Activated CD8-positive, alpha-beta memory T cell treated with anti-CD3 and anti-CD28 coated beads, Interleukin-2, amount 50 U/mL, for 48 hours (primary cell): ENCODE data around the gene CLCA1.

Experiments
- DNase-seq: peaks from one replicate; pipeline ENCODE4 v3.0.0-alpha.2; 2020

Gene CLCA1, protein sequence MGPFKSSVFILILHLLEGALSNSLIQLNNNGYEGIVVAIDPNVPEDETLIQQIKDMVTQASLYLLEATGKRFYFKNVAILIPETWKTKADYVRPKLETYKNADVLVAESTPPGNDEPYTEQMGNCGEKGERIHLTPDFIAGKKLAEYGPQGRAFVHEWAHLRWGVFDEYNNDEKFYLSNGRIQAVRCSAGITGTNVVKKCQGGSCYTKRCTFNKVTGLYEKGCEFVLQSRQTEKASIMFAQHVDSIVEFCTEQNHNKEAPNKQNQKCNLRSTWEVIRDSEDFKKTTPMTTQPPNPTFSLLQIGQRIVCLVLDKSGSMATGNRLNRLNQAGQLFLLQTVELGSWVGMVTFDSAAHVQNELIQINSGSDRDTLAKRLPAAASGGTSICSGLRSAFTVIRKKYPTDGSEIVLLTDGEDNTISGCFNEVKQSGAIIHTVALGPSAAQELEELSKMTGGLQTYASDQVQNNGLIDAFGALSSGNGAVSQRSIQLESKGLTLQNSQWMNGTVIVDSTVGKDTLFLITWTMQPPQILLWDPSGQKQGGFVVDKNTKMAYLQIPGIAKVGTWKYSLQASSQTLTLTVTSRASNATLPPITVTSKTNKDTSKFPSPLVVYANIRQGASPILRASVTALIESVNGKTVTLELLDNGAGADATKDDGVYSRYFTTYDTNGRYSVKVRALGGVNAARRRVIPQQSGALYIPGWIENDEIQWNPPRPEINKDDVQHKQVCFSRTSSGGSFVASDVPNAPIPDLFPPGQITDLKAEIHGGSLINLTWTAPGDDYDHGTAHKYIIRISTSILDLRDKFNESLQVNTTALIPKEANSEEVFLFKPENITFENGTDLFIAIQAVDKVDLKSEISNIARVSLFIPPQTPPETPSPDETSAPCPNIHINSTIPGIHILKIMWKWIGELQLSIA

GRCh38 chr1:86468501-86468977 is at the start of gene CLCA1:
Gene CLCA1, plus strand, starts transcription at chr1:86468927. Its CDS starts 45 bp downstream, at chr1:86468972.
- DNase-seq, result no peak

DNA sequence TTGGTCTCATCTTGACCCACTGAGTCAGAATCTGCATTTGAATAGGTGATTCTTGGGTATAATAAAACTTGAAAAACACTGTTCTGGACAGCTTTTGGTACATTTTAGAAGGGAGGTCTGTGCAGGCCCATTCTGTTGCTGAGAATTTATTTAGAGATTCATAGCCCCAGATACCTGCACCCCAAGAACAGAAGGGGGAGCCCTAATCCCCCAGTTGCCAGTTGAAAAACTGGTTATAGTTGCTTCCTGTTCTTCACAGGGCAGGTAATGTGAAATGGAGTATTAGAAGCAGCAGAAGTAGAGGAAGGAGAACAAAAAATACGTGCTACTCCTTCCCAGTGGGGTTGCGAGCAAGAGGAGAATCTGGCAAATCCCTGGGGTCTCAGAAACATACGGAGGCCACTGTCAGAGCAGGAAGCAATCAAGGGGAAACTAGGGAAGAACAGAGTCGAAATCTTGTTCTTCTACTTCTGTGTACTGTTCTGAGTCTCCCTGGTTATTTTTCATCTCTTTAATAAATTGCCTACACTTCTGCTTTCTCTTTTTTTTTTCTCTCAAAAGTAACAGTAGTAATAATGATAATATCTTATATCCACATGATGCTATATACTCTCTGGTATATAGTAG is 49.3 kb upstream of the CLCA1 start:
- no peak for DNase-seq

DNA sequence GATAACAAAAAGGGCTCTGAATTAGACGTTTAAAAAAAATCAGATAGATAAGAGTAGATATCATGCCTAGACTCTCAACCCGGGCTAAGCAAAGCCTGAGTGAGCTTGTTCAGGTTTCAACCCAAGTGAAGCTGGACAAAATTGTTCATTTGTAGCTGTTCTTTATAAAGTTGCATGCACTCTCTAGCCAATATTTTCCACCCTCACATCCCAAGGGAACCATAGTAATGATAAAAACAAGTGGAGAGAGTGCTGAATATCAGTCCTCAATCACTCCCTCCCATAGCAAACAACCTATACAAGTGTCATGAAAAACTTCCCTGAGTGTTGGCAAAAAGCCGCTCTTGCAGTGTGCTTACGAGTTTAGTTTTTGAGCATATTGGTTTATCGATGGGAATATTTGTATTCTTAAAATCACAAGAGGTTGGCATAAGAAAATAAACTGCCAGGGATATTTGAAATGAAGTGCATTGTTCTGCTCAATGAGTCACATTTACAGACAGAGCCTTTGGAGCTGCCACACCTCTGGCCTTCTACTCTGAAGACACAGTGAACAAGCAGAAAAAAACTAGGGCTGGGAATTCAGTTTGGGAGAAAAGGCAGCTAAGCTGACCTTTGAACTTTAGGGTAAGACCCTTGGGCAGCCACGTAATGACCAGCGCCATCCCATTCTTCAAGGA is 47.0 kb upstream of the CLCA1 start:
- DNase-seq, result no peak

DNA sequence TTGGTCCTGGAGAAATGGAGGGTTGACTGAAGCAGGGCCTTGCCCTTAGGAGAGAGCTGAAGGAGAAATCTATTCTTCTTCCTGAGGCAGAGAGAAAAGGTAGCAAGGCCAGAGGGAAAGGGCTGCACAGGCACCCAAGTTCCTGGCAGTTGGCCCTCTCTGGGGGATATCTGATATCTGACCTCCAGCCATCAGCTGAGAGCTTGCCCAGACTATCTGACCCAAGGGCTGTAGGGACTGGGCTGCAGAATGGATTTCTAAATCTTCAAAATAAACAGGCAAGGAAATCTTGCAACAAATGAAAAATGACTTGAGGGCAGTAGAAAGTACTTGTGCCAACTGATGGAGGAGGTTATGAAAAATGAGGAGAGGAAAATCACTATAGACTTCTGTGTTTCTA is 45.3 kb upstream of the CLCA1 start:
- DNase-seq, result no peak

DNA sequence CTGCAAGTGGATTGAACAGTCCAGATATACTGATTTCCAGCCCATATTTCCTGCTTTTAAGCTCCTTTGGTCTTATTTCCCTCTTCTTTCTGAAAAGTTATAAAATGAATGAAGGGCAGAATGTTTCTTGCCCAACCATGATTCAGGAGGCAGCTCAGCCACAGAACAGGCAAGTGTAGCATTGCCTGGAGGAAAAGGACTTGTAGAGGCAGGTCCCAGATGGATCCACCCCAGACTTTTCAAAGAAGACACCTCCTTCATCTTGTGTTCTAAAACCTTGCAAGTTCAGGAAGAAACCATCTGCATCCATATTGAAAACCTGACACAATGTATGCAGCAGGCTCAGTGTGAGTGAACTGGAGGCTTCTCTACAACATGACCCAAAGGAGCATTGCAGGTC is 44.9 kb upstream of the CLCA1 start, which contains the start of gene CLCA2:
Gene CLCA2, plus strand, starts transcription at position 299 of the 400 bp plus-strand sequence. Its CDS starts 77 bp downstream, at position 376.
- DNase-seq, result no peak

- DNase-seq, result no peak
Observed at GRCh38 chr1:86429122-86429725, 39.5 kb upstream of the CLCA1 start.

DNA sequence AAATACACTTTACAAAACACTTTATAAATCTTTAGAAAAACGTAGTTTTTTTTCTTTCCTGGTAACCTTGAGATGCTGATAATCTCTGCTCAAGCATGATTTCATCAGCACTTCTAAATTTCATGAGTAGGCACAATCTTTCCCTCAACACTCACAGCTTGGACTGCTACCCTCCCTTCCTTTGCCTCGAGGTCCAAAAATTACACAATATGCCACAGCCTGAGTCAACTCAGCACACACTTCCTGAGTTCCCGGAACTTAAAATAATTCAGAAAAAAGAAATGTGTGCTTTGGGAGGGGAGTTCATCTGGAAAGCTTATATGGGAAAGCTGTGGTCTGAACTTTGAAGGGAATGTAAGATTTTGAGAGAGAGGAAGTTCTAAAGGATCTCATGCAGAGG is 38.9 kb upstream of the CLCA1 start:
- DNase-seq, result no peak

- DNase-seq, result no peak
Observed at GRCh38 chr1:86430376-86430775, 38.4 kb upstream of the CLCA1 start.

DNA sequence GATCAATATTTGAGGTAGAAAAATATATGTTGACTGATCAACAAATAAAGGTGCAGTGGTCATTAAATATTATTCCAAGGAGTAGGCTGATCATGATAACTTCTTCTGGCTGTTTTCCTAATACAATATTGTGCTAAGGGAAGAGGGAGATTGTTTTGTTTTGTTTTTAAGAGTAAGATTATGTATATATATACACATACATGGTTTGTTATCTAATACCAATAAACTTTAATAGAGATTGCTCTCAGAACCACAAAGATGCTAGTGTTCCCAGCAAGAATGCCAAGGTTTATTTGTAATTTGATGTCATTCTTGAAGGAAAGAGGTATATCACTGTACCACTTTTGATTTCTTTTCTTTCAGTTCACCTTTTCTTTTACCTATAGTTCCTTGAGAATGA is 34.7 kb upstream of the CLCA1 start:
- no peak for DNase-seq

- no peak for DNase-seq
Observed at GRCh38 chr1:86435327-86435726, 33.4 kb upstream of the CLCA1 start.

- no peak for DNase-seq
Observed at GRCh38 chr1:86436041-86436440, 32.7 kb upstream of the CLCA1 start.

DNA sequence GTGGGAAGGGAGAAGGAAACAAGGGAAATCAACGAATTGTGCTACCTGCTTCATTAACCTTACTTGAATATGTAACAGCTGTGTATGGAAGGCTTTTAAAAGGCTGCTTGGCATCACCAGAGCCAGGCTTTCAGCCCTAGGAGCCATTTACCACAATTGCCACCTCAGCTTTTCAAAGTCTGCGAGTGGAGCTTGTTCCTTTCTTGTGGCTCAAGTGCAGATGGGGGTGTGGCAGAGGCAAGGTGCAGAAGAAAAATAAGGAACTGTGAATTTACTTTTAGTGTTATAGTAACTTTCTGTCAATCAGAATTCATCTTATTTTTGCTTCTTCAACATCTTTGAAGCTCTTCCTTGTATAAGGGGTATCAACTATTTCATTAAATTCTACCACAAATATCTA is 27.1 kb upstream of the CLCA1 start:
- DNase-seq, result no peak

GRCh38 chr1:86441997-86442396 is 26.7 kb upstream of the CLCA1 start:
- no peak for DNase-seq

GRCh38 chr1:86445919-86446318 is 22.8 kb upstream of the CLCA1 start:
- DNase-seq, result no peak

DNA sequence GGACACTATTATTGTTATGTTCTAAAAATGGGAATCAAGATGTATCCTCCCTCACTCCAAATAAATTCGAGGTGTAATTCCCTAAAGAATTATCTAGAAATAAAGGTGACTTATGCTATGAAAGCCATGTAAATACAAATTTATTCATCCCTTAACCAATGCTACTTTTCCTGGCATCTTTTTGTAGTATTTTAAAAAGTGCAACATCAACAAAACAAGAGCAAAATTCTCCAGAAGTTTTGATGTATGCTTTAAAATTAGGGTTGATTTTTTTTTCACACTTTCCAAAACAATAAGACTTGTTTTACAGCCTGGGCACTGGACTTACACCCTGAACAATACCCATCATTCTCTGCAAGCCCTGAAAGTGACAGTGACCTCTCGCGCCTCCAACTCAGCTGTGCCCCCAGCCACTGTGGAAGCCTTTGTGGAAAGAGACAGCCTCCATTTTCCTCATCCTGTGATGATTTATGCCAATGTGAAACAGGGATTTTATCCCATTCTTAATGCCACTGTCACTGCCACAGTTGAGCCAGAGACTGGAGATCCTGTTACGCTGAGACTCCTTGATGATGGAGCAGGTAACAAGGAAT is 21.4 kb upstream of the CLCA1 start:
- DNase-seq, result no peak

DNA sequence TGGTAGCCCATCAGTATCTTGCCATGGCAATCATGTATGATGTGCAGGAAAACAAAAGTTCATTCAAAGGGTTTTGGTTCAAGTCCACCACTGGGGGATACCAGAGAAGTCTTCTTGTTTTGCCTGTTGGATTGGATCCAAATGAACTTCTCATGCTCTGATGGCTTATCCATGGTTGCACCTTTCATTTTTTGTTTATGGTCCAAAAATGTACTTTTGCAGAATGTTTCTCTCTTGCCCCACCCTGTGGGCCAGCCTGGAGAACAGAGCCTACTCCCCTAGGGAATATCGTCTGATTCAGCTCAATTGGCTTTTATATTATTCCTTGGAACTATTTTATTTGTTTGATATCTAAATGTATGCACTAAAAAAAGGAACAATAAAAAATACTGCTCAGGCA is 20.1 kb upstream of the CLCA1 start:
- no peak for DNase-seq

- DNase-seq, result no peak
Observed at GRCh38 chr1:86449103-86449502, 19.6 kb upstream of the CLCA1 start.

DNA sequence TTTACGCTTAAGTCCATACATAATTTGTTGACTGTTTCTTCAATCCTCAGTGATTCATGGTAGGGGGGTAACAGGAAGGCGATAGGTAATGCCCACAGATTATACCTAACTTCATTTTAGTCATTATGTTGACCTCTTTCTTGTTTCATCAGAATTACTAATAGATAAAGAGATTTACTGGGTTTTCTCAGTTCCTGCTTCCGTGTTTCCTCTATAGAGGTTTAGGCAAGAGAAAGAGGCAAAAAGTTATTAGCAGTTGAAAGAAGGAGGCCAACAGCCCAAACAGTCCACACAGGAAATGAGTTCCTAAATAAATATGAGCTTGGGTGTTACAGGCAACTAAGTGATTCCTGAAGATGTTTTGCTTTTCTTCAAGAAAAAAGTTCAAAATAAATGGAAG is 17.9 kb upstream of the CLCA1 start:
- DNase-seq, result no peak

DNA sequence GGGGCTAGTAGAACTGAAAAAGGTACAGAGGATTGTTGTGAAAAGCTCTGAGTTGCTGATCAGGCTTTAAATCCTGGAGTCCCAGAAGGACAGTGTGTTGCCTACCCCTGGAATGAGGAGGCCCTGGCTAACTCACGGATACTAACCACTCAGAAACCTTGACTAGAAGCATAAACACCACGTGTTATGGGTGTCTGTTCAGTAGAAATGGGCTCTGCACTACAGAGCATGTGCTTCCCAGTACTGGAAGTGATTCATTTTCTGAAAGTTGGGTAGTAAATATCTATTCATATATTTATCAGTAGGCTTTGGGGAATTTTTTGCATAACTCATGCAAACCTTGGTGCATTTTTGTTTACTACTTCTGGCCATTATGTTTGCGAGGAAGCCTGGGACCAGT is 15.1 kb upstream of the CLCA1 start:
- no peak for DNase-seq

- DNase-seq, result no peak
Observed at GRCh38 chr1:86455073-86455472, 13.7 kb upstream of the CLCA1 start.

- DNase-seq, result no peak
Observed at GRCh38 chr1:86460998-86461397, 7.7 kb upstream of the CLCA1 start.

GRCh38 chr1:86461482-86461881 is 7.2 kb upstream of the CLCA1 start:
- no peak for DNase-seq
